ENCODE results near the gene PDXP. TPM values are rescaled to one million over a fixed set of nuclear protein-coding genes. Genes with fewer than 3 reads are reported as not detected.
"Not testable (repeated sequence)": the region's sequence is repeated elsewhere in the genome, so short reads cannot be mapped to it uniquely, and the experiment has no call there.

Gene PDXP
- total RNA-seq, 1 donor from 2014 or later, result 88.1 TPM

DNA sequence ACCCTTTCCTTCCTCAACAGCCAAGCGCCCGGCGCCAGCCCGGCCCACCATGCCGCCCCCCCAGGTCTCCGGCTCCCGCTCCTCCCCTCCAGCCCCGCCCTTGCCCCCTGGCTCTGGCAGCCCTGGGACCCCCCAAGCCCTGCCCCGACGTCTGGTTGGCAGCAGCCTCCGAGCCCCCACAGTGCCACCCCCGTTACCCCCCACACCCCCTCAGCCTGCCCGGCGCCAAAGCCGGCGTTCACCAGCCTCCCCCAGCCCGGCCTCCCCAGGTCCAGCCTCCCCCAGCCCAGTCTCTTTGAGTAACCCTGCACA lies 3.3 kb upstream of the PDXP start:
- TF ChIP-seq, protein P1, sequence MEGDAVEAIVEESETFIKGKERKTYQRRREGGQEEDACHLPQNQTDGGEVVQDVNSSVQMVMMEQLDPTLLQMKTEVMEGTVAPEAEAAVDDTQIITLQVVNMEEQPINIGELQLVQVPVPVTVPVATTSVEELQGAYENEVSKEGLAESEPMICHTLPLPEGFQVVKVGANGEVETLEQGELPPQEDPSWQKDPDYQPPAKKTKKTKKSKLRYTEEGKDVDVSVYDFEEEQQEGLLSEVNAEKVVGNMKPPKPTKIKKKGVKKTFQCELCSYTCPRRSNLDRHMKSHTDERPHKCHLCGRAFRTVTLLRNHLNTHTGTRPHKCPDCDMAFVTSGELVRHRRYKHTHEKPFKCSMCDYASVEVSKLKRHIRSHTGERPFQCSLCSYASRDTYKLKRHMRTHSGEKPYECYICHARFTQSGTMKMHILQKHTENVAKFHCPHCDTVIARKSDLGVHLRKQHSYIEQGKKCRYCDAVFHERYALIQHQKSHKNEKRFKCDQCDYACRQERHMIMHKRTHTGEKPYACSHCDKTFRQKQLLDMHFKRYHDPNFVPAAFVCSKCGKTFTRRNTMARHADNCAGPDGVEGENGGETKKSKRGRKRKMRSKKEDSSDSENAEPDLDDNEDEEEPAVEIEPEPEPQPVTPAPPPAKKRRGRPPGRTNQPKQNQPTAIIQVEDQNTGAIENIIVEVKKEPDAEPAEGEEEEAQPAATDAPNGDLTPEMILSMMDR (IDR thresholded peaks at IDR 0.05; ENCODE audit: partially characterized antibody, unreplicated experiment), result no peak
- Mint-ChIP-seq H3K9me3 (ENCODE audit: unreplicated experiment) (peaks cover 8% of the 10 kb centered on the region), H3K27me3 (ENCODE audit: unreplicated experiment) (peaks cover 9% of the 10 kb centered on the region), H3K27ac (ENCODE audit: unreplicated experiment) (no peak overlapping the region), H3K4me3 (ENCODE audit: unreplicated experiment) (no peak overlapping the region), H3K4me1 (ENCODE audit: low read depth, unreplicated experiment) (peaks cover 8% of the 10 kb centered on the region), H3K36me3 (ENCODE audit: unreplicated experiment) (no peaks in the 10 kb centered on the region)
- DNase-seq, result no peak

GRCh38 chr22:37656583-37656982 lies 1.9 kb upstream of the PDXP start:
- not testable (repeated sequence) for DNase-seq; H3K36me3 Mint-ChIP-seq (ENCODE audit: unreplicated experiment); H3K27ac Mint-ChIP-seq (ENCODE audit: unreplicated experiment)
- peaks cover 19% of the 10 kb centered on the region for H3K4me1 Mint-ChIP-seq (ENCODE audit: low read depth, unreplicated experiment)
- H3K27me3 Mint-ChIP-seq (ENCODE audit: unreplicated experiment), result peaks cover 13% of the 10 kb centered on the region
- H3K9me3 Mint-ChIP-seq (ENCODE audit: unreplicated experiment), result peaks cover 12% of the 10 kb centered on the region
- H3K4me3 Mint-ChIP-seq (ENCODE audit: unreplicated experiment), result peak overlapping the region; percentile 38

DNA sequence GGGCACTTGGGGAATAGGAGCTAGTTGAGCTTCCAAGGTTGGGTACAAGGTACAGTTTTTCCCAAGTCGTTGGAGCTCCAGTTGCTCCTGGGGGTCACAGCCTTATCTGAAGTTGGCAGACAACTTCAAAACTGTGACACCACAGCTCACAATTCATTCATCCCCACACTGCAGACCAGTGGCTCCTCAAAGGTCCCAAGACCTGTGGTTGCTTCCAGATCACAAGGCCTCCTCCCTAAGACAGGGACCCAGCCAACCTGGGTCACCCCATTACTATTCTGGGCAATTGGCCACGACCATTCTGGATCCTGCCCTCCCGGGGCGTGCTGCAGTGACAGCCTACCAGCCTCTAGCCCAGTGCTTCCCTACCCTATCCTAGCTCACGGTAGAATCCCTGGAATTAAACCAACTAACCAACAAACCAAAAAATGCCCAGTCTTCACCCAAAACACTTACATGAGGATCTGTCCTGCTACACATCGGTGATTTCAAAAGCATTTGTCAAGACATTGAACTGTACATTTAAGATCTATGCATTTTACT lies 862 bp upstream of the PDXP start:
- H3K4me3 Mint-ChIP-seq (ENCODE audit: unreplicated experiment), result peak overlapping the region; percentile 94
- H3K36me3 Mint-ChIP-seq (ENCODE audit: unreplicated experiment), result no peaks in the 10 kb centered on the region
- no peak for DNase-seq
- H3K27me3 Mint-ChIP-seq (ENCODE audit: unreplicated experiment), result peaks cover 14% of the 10 kb centered on the region
- peaks cover 26% of the 10 kb centered on the region for H3K4me1 Mint-ChIP-seq (ENCODE audit: low read depth, unreplicated experiment)
- TF ChIP-seq, protein P1 (IDR thresholded peaks at IDR 0.05; ENCODE audit: partially characterized antibody, unreplicated experiment), result no peak
- H3K9me3 Mint-ChIP-seq (ENCODE audit: unreplicated experiment), result peaks cover 12% of the 10 kb centered on the region
- peak overlapping the region; percentile 99 for H3K27ac Mint-ChIP-seq (ENCODE audit: unreplicated experiment)

- Mint-ChIP-seq H3K9me3 (ENCODE audit: unreplicated experiment) (peaks cover 12% of the 10 kb centered on the region), H3K27ac (ENCODE audit: unreplicated experiment) (peak overlapping the region; percentile 100)
Measured at GRCh38 chr22:37659066-37659896, 758 bp downstream of the PDXP start.

DNA sequence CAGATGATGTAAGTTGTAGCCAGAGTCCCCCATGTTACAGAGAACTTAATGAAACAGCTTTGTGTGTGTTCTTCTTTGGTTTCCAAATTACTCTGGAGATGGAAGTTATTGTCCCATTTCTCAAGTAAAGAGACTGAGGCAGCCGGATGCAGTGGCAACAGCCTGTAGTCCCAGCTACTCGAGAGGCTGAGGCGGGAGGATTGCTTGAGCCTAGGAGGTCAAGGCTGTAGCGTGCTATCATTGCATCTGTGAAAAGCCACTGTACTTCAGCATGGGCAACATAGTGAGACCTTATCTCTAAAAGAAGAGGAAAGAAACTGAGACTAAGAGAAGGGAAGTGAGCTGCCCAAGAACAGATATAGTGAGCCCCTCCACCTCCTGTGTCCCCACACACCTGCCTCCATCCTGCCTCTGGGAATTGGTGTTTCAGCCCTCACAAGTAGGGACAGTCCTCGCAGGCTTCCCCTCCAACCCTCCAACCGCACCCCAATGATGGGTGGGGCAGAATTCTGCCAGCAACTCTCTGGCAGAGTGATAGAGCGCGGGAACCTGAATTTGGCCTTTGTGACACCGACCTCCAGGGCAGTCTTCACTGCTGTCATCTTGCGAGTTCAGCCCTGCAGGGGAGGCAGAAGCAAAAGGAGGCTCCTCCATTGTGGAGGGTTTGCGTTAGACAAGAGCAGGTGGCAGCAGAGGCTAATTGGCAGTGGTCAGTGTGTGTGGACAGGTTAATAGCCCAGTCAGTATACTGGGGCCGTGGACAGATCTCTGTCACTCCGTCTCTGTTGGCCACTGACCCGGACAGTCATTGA lies 1.6 kb downstream of the PDXP start:
- Mint-ChIP-seq H3K27me3 (ENCODE audit: unreplicated experiment) (peaks cover 14% of the 10 kb centered on the region), H3K4me1 (ENCODE audit: low read depth, unreplicated experiment) (peaks cover 30% of the 10 kb centered on the region), H3K27ac (ENCODE audit: unreplicated experiment) (peak overlapping the region; percentile 100), H3K9me3 (ENCODE audit: unreplicated experiment) (peaks cover 12% of the 10 kb centered on the region), H3K36me3 (ENCODE audit: unreplicated experiment) (no peaks in the 10 kb centered on the region), H3K4me3 (ENCODE audit: unreplicated experiment) (peak overlapping the region; percentile 92)
- DNase-seq, result no peak
- TF ChIP-seq, protein P1 (IDR thresholded peaks at IDR 0.05; ENCODE audit: partially characterized antibody, unreplicated experiment), result no peak

More at GRCh38 chr22:37659066-37659896, 758 bp downstream of the PDXP start:
- no peak for DNase-seq
- TF ChIP-seq, protein P1 (IDR thresholded peaks at IDR 0.05; ENCODE audit: partially characterized antibody, unreplicated experiment), result no peak
- peak overlapping the region; percentile 92 for H3K4me3 Mint-ChIP-seq (ENCODE audit: unreplicated experiment)
- H3K27me3 Mint-ChIP-seq (ENCODE audit: unreplicated experiment), result peaks cover 14% of the 10 kb centered on the region
- peaks cover 29% of the 10 kb centered on the region for H3K4me1 Mint-ChIP-seq (ENCODE audit: low read depth, unreplicated experiment)
- H3K36me3 Mint-ChIP-seq (ENCODE audit: unreplicated experiment), result no peaks in the 10 kb centered on the region
